GM12801 (cell line): ENCODE data around the gene DENND6A.

Source experiments
- TF ChIP-seq, protein P1 (sequence below): IDR thresholded peaks from one replicate; pipeline ENCODE4 v1.5.1; 2011; ENCODE audit warnings: control low read depth; ENCODE audit not compliant: insufficient read length; ENCODE audit errors: extremely low read depth

Gene DENND6A

DNA sequence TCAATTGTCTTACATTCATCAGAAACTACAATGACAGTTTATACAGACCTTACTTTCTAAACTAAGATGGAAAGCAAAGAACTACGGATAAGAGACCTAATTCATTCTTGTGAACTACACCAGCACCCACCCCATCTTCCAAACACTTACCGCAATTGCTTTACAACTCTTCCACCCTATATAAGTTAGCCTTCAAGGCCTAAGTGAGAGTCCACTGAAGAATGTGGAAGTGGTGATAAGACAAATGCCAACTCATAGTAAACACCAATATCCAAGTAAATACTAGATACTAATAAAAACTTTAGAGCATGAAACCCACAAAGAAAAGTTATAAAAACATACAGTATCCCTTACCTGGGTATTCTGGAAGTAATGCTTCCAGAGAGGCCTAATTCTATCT lies 109.3 kb downstream of the DENND6A start:
- TF ChIP-seq, protein P1, sequence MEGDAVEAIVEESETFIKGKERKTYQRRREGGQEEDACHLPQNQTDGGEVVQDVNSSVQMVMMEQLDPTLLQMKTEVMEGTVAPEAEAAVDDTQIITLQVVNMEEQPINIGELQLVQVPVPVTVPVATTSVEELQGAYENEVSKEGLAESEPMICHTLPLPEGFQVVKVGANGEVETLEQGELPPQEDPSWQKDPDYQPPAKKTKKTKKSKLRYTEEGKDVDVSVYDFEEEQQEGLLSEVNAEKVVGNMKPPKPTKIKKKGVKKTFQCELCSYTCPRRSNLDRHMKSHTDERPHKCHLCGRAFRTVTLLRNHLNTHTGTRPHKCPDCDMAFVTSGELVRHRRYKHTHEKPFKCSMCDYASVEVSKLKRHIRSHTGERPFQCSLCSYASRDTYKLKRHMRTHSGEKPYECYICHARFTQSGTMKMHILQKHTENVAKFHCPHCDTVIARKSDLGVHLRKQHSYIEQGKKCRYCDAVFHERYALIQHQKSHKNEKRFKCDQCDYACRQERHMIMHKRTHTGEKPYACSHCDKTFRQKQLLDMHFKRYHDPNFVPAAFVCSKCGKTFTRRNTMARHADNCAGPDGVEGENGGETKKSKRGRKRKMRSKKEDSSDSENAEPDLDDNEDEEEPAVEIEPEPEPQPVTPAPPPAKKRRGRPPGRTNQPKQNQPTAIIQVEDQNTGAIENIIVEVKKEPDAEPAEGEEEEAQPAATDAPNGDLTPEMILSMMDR = no peak

DNA sequence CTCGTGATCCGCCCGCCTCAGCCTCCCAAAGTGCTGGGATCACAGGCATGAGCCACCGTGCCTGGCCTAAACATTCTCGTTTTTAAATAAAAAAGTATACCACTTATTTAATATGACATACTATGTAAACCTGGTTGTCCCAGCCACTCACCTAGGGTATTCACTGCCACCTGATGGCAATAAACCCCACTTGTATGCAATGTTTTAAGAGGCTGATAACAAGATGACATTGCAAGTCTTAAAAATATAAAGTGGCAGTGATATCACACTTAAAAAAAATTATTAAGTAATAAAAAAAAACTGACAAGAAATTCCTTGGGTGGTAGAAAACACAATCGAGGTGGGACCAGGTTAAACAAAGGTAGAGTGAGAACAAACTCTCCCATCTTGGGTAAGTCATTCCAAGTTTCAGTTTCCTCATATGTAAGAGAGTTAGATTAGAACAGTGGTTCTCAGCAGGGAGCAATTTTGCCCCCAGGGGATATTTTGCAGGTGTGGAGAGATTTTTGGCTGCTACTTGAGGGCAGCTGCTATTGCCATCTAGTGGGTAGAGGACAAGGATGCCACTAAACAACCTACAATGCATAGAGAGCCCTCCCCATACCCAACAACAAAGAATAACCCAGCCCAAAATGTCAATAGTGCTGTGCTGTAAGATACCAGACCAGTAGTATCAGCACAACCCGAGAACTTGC lies 110.3 kb downstream of the DENND6A start:
- TF ChIP-seq, protein P1 = no peak

DNA sequence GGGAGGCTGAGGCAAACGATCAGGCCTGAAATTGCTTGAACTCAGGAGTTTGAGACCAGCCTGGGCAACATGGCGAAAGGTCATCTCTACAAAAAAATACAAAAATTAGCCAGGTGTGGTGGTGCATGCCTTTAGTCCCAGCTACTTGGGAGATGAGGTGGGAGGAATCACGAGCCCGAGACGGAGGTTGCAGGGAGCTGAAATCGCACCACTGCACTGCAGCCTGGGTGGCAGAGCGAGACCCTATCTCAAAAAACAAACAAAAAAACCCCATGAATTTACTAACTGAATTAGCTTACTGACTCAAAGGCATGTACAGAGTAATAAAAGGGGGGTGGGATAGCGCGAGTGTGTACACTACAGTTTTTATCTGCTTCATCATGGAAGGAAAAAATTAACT lies 115.1 kb downstream of the DENND6A start:
- TF ChIP-seq, protein P1 = no peak

DNA sequence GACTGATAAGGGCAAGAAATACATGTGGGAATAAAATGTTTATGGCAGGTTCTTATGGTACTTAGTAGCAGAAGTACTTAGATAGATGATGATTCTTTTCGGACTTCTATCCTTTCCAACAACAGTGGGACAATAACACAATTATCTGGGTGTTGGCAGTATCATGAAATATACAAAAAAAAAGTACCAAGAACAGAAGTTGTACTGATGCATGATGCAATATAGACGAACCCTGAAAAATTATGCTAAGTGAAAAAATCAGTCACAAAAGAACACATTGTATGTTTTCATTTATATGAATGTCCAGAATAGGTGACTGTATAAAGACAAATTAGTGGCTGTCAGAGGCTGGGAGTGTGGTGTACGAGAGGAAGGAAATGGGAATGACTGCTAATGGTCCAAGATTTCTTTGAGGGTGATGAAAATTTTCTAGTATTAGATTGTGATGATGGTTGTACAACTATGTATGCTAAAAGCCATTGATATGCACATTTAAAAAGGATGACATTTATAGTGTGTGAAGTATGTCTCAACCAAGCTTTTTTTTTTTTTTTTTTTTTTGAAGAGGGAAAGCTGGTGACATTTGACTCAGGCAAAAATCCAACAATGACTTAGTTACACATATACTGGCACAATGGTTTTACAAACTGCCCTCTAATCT lies 116.8 kb downstream of the DENND6A start:
- TF ChIP-seq, protein P1 = no peak
